Erythroblast (primary cell): ENCODE measurements around the gene GCN1.

Experiments used
- GATA1 ChIP-seq: IDR thresholded peaks from 2 replicates; pipeline ENCODE4 v1.6.1; 2011; ENCODE audit warnings: low read depth, mild to moderate bottlenecking, control low read depth, low read length, moderate library complexity
- POLR2A ChIP-seq: IDR thresholded peaks from 2 replicates; pipeline ENCODE4 v1.6.1; 2011; ENCODE audit warnings: mild to moderate bottlenecking, low read length

GRCh38 chr12:120085920-120086645 is 108.4 kb downstream of the GCN1 start:
- TF ChIP-seq POLR2A (no peak), GATA1 (no peak)
